Esophagus squamous epithelium (tissue), 5 donors: ENCODE measurements around the gene PSMC3IP. TPM values are rescaled to one million over a fixed set of nuclear protein-coding genes. Genes with fewer than 3 reads are reported as not detected.

Source experiments
- DNase-seq: peaks from one replicate; lab custom pipeline; 2025; lab: John Stamatoyannopoulos, UW
- H3K27ac ChIP-seq, 4 donors: fragments of 200-600 bp; sonication (generic); one replicate each; pipeline ENCODE4 v1.5.1; 2016 to 2019; ENCODE audit warnings: mild to moderate bottlenecking in 1 of 4
- H3K27me3 ChIP-seq, 4 donors: fragments of 200-600 bp; sonication (generic); 1 replicate in 3 of 4; 2 replicates in 1 of 4; pipeline versions ENCODE4 v1.5.1 to v1.6.0; 2017 to 2021; ENCODE audit warnings: antibody characterized with exemption in 1 of 4
- H3K36me3 ChIP-seq, 3 donors: fragments of 200-600 bp; sonication (generic); one replicate each; pipeline ENCODE4 v1.5.1; 2016 to 2019
- H3K4me1 ChIP-seq, 3 donors: fragments of 200-600 bp; sonication (generic); one replicate each; pipeline ENCODE4 v1.5.1; 2017 to 2019
- H3K4me3 ChIP-seq, 4 donors: fragments of 200-600 bp; sonication (generic); 1 replicate in 3 of 4; 2 replicates in 1 of 4; pipeline ENCODE4 v1.5.1; 2016 to 2019; ENCODE audit warnings: mild to moderate bottlenecking in 2 of 4, moderate library complexity in 1 of 4
- H3K9me3 ChIP-seq, 3 donors: fragments of 200-600 bp; sonication (generic); one replicate each; pipeline ENCODE4 v1.5.1; 2016 to 2019
- CTCF ChIP-seq, 6 experiments: fragments of 450-650 bp in 4 of 6; fragments of 200-600 bp in 2 of 6; sonication (generic) in 2 of 6; IDR thresholded peaks; one replicate each; pipeline ENCODE4 v1.5.1; 2016 to 2019; ENCODE audit warnings: antibody characterized with exemption in 6 of 6, mild to moderate bottlenecking in 4 of 6, moderate library complexity in 4 of 6
- POLR2A ChIP-seq, 4 donors: fragments of 450-650 bp; IDR thresholded peaks; one replicate each; pipeline ENCODE4 v1.6.1; 2017; ENCODE audit warnings: antibody characterized with exemption in 4 of 4, mild to moderate bottlenecking in 4 of 4, moderate library complexity in 3 of 4
- WGBS, 2 donors: methylation state at CpG; one replicate each; pipeline ENCODE4 v1.1.5; 2018; 5-methylcytosine and 5-hydroxymethylcytosine counted together
- intact Hi-C: fragments of 100-400 bp; cut with DNase I; formaldehyde crosslinking; loops from one replicate; pipeline ENCODE4 v1.15.0; 2022
- total RNA-seq, 4 donors: library from RNA; depleted of rRNA; stranded (reverse); fragments of >200 nt; gene quantifications; one replicate each; pipeline ENCODE4 v1.1.0, GENCODE V29; 2016
- donor health status: DM: yes; HTN: yes; CAD: no.

Gene PSMC3IP
- total RNA-seq, 4 donors from 2014 or later = 0.61 to 4.8 (median 2.8) TPM

- Histone ChIP-seq H3K27ac (peak overlapping the region; percentile 85 to 92 (median 90)), H3K9me3 (no peaks in the 10 kb centered on the region), H3K36me3 (peaks cover 16 to 65% (median 46%) of the 10 kb centered on the region in 3 donors), H3K27me3 (no peaks in the 10 kb centered on the region), H3K4me1 (peaks cover 14 to 45% (median 22%) of the 10 kb centered on the region in 3 donors), H3K4me3 (peak overlapping the region; percentile 53 to 85 (median 59))
- no peak for DNase-seq
- WGBS, 2 donors = 4 to 8% methylated on average over 4 to 6 of the region's 18 CpGs
- TF ChIP-seq POLR2A (IDR thresholded peaks at IDR 0.05) (no peak), CTCF (IDR thresholded peaks at IDR 0.05) (no peak)
- intact Hi-C loops = loop anchor here (5.0 kb wide), 1 partner anchor 105 kb away; the partner anchor contains the start of genes CCR10 and CNTNAP1
These were observed 393 bp downstream of the PSMC3IP start for GRCh38 chr17:42577140-42577531.

DNA sequence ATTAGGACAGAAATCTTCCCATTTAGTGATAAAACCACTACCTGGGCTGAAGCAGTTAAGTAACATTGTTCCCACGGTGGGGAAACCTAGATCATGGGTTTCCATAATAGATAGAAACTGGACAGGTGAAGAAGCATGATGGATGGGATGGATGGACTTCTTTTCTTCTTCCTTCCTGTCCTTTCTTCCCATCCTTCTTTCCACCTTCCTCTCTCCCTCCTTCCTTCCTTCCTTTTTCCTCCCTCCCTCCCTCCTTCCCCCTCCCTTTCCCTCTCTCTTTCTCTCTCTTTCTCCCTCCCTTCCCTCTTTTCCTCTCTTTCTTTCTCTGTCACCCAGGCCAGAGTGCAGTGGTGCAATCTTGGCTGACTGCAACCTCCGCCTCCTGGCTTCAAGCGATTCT lies 3.1 kb downstream of the PSMC3IP start:
- Histone ChIP-seq H3K27me3 (no peaks in the 10 kb centered on the region), H3K27ac (no peak overlapping the region), H3K4me1 (peaks cover 14 to 35% (median 22%) of the 10 kb centered on the region in 3 donors), H3K36me3 (peaks cover 32 to 65% (median 38%) of the 10 kb centered on the region in 3 donors), H3K9me3 (no peaks in the 10 kb centered on the region), H3K4me3 (no peak overlapping the region)
- DNase-seq = no peak
- no peak for TF ChIP-seq POLR2A (IDR thresholded peaks at IDR 0.05)
- TF ChIP-seq CTCF (IDR thresholded peaks at IDR 0.05) = no peak
- intact Hi-C loops = no loop called here
- 65 to 76% methylated on average over 3 of the region's 3 CpGs for WGBS, 2 donors

GRCh38 chr17:42573095-42573494 lies 4.4 kb downstream of the PSMC3IP start:
- Histone ChIP-seq H3K9me3 (no peaks in the 10 kb centered on the region), H3K27me3 (no peaks in the 10 kb centered on the region), H3K27ac (no peak overlapping the region), H3K4me3 (no peak overlapping the region), H3K36me3 (peaks cover 43 to 71% (median 50%) of the 10 kb centered on the region in 3 donors), H3K4me1 (peaks cover 16 to 35% (median 19%) of the 10 kb centered on the region in 3 donors)
- TF ChIP-seq POLR2A (IDR thresholded peaks at IDR 0.05) = no peak
- TF ChIP-seq CTCF (IDR thresholded peaks at IDR 0.05) = no peak
- intact Hi-C loops = no loop called here
- WGBS, 2 donors = 81 to 90% methylated on average over 4 of the region's 4 CpGs
- DNase-seq = no peak

GRCh38 chr17:42571435-42572225 lies 5.9 kb downstream of the PSMC3IP start:
- 77 to 78% methylated on average over 10 to 12 of the region's 12 CpGs for WGBS, 2 donors
- intact Hi-C loops = no loop called here
- Histone ChIP-seq H3K4me3 (no peak overlapping the region), H3K27ac (no peak overlapping the region), H3K4me1 (peaks cover 16 to 34% (median 16%) of the 10 kb centered on the region in 3 donors), H3K9me3 (no peaks in the 10 kb centered on the region), H3K36me3 (peaks cover 43 to 71% (median 50%) of the 10 kb centered on the region in 3 donors), H3K27me3 (no peaks in the 10 kb centered on the region)
- DNase-seq = no peak
- TF ChIP-seq POLR2A (IDR thresholded peaks at IDR 0.05) = no peak
- TF ChIP-seq CTCF (IDR thresholded peaks at IDR 0.05) = no peak
